Panc1 (cell line): ENCODE measurements around the gene SRSF10.
"Not testable (repeated sequence)": the region's sequence is repeated elsewhere in the genome, so short reads cannot be mapped to it uniquely, and the experiment has no call there.

Experiments
- CTCF ChIP-seq: fragments of 450-650 bp; IDR thresholded peaks from 2 replicates; pipeline ENCODE4 v1.5.1; 2017; ENCODE audit warnings: mild to moderate bottlenecking
- TCF7L2 ChIP-seq: IDR thresholded peaks from 2 replicates; pipeline ENCODE4 v1.6.1; 2011; ENCODE audit warnings: mild to moderate bottlenecking, low read depth, low read length, inconsistent platforms

GRCh38 chr1:24008574-24009184, 28.6 kb upstream of the SRSF10 start:
- not testable (repeated sequence) for TF ChIP-seq CTCF, TCF7L2
